Peyer's patch (tissue), 4 donors: ENCODE data around the gene ARHGAP24.

Experiments used
- CTCF ChIP-seq, 6 experiments: fragments of 450-650 bp in 4 of 6; fragments of 200-600 bp in 2 of 6; sonication (generic) in 1 of 6; IDR thresholded peaks; one replicate each; pipeline ENCODE4 v1.5.1; 2017 to 2019; ENCODE audit warnings: antibody characterized with exemption in 6 of 6, mild to moderate bottlenecking in 3 of 6, moderate library complexity in 1 of 6
- POLR2A ChIP-seq, 2 donors: fragments of 450-650 bp; IDR thresholded peaks; one replicate each; pipeline ENCODE4 v1.5.1; 2017; ENCODE audit warnings: antibody characterized with exemption in 2 of 2, mild to moderate bottlenecking in 2 of 2, moderate library complexity in 2 of 2

DNA sequence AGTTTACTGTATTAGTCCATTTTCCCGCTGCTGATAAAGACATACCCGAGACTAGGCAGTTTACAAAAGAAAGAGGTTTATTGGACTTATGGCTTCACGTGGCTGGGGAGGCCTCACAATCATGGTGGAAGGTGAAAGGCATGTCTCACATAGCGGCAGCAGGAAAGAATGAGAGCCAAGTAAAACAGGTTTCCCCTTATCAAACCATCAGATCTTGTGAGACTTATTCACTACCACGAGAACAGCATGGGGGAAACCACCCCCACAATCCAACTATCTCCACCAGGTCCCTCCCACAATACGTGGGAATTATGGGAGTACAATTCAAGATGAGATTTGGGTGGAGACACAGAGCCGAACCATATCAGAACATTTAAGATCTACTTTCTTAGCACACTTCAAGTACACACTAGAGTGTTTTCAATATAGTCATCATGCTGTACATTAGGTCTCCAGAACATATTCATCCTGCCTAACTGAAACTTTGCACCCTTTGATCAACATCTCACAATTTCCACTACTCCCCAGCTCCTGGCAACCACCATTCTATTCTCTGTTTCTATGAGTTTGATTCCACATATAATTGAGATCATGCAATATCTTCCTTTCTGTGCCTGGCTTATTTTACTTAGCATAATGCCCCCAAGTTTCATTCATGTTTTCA is 341.0 kb downstream of the ARHGAP24 start:
- TF ChIP-seq CTCF (IDR thresholded peaks at IDR 0.05) (no peak), POLR2A (IDR thresholded peaks at IDR 0.05) (no peak)
